ENCODE data around the gene RHO.
"Not testable (repeated sequence)": the region's sequence is repeated elsewhere in the genome, so short reads cannot be mapped to it uniquely, and the experiment has no call there.

RHO gene

GRCh38 chr3:129522953-129523352 is 5.5 kb upstream of the RHO start:
- DNase-seq = no peak

- no peak for DNase-seq
These were observed 4.4 kb upstream of the RHO start for GRCh38 chr3:129524081-129524480.

GRCh38 chr3:129525341-129525968 is 3.0 kb upstream of the RHO start:
- DNase-seq = no peak

- DNase-seq = no peak
These were observed 2.1 kb upstream of the RHO start for GRCh38 chr3:129526121-129526900.

- no peak for DNase-seq
These were observed 1.2 kb upstream of the RHO start for GRCh38 chr3:129527262-129527661.

GRCh38 chr3:129529436-129530210 is 1.2 kb downstream of the RHO start:
- DNase-seq = no peak

- no peak for DNase-seq
These were observed 1.9 kb downstream of the RHO start for GRCh38 chr3:129530251-129530791.

- DNase-seq = no peak
These were observed 2.4 kb downstream of the RHO start for GRCh38 chr3:129530821-129531220.

- DNase-seq = no peak
These were observed 3.3 kb downstream of the RHO start for GRCh38 chr3:129531699-129532098.

- DNase-seq = no peak
These were observed 3.8 kb downstream of the RHO start for GRCh38 chr3:129532261-129532660.

- no peak for DNase-seq
These were observed 5.0 kb downstream of the RHO start for GRCh38 chr3:129533406-129533805.

GRCh38 chr3:129534428-129535027 is 6.1 kb downstream of the RHO start:
- DNase-seq = no peak

GRCh38 chr3:129535075-129535474 is 6.6 kb downstream of the RHO start:
- DNase-seq = no peak

GRCh38 chr3:129536374-129536667 is 7.9 kb downstream of the RHO start:
- DNase-seq = no peak

GRCh38 chr3:129536804-129537203 is 8.4 kb downstream of the RHO start:
- DNase-seq = no peak

- DNase-seq = no peak
These were observed 10.8 kb downstream of the RHO start for GRCh38 chr3:129539206-129539605.

- no peak for DNase-seq
These were observed 12.5 kb downstream of the RHO start for GRCh38 chr3:129540776-129541516.

GRCh38 chr3:129542747-129543146 is 14.3 kb downstream of the RHO start:
- DNase-seq = no peak

- DNase-seq = no peak
These were observed 14.8 kb downstream of the RHO start, which contains the start of gene H1-8 for GRCh38 chr3:129543156-129543790. Gene H1-8, plus strand, starts transcription at chr3:129543175. Its CDS starts 44 bp downstream, at chr3:129543219.

GRCh38 chr3:129543999-129544398 is 15.6 kb downstream of the RHO start:
- DNase-seq = no peak

GRCh38 chr3:129545951-129546350 is 17.5 kb downstream of the RHO start:
- DNase-seq = not testable (repeated sequence)

- DNase-seq = no peak
These were observed 18.8 kb downstream of the RHO start for GRCh38 chr3:129547241-129547640.

All from NCI-H2107 (cell line).